PC-9 (cell line): ENCODE results near the gene ACER3. TPM values are rescaled to one million over a fixed set of nuclear protein-coding genes. Genes with fewer than 3 reads are reported as not detected.

Experiments used
- BruUV-seq: library from RNA; stranded (reverse); fragments of 400-500 nt; replicated peaks from 2 replicates; lab custom pipeline; 2021; lab: Mats Ljungman, UMichigan
- CTCF ChIA-PET: fragments of 300-600 bp; sonication (Branson Sonifier 250); formaldehyde crosslinking; loops from one replicate; lab custom pipeline; 2022; ENCODE audit warnings: antibody characterized with exemption; lab: Charles Lee
- POLR2A ChIA-PET: fragments of 300-600 bp; sonication (Branson Sonifier 250); formaldehyde crosslinking; loops from one replicate; lab custom pipeline; 2022; ENCODE audit warnings: antibody characterized with exemption; ENCODE audit not compliant: unreplicated experiment; lab: Charles Lee
- DNase-seq, 2 experiments: peaks; one replicate each; pipeline versions ENCODE4 v3.0.0 to v3.0.0-alpha.2; 2015 to 2022; ENCODE audit warnings: mixed read lengths in 1 of 2
- H2AFZ ChIP-seq: fragments of 200-600 bp; sonication (generic); 2 replicates; pipeline ENCODE4 v1.8.1; 2017; ENCODE audit warnings: antibody characterized with exemption
- H3F3A ChIP-seq: fragments of 200-600 bp; sonication (generic); 2 replicates; pipeline ENCODE4 v1.8.1; 2017; ENCODE audit warnings: antibody characterized with exemption, mild to moderate bottlenecking, low read depth; ENCODE audit not compliant: insufficient read depth
- H3K27ac ChIP-seq: fragments of 200-600 bp; sonication (generic); 2 replicates; pipeline ENCODE4 v1.6.1; 2016; ENCODE audit warnings: mixed run types
- H3K27me3 ChIP-seq: fragments of 200-600 bp; sonication (generic); 2 replicates; pipeline ENCODE4 v1.6.1; 2016; ENCODE audit warnings: low read depth, mixed run types; ENCODE audit not compliant: insufficient read depth
- H3K36me3 ChIP-seq: fragments of 200-600 bp; sonication (generic); 2 replicates; pipeline ENCODE4 v1.6.1; 2016; ENCODE audit warnings: low read depth, mixed run types
- H3K4me1 ChIP-seq: fragments of 200-600 bp; sonication (generic); replicated peaks from 2 replicates; pipeline ENCODE4 v1.6.1; 2016; ENCODE audit warnings: mixed run types; ENCODE audit not compliant: insufficient read depth
- H3K4me2 ChIP-seq: fragments of 200-600 bp; sonication (generic); 2 replicates; pipeline ENCODE4 v1.6.1; 2017; ENCODE audit warnings: mixed run types
- H3K4me3 ChIP-seq: fragments of 200-600 bp; sonication (generic); 2 replicates; pipeline ENCODE4 v1.6.1; 2016; ENCODE audit warnings: mixed run types
- H3K79me2 ChIP-seq: fragments of 200-600 bp; sonication (generic); 2 replicates; pipeline ENCODE4 v1.6.1; 2017; ENCODE audit warnings: low read depth, mixed run types
- H3K9me2 ChIP-seq: fragments of 200-600 bp; sonication (generic); 2 replicates; pipeline ENCODE4 v1.8.1; 2017; ENCODE audit warnings: mild to moderate bottlenecking; ENCODE audit not compliant: insufficient read depth
- H3K9me3 ChIP-seq: fragments of 200-600 bp; sonication (generic); 2 replicates; pipeline ENCODE4 v1.8.1; 2016; ENCODE audit warnings: low read depth; ENCODE audit not compliant: insufficient read depth
- H4K20me1 ChIP-seq: fragments of 200-600 bp; sonication (generic); 2 replicates; pipeline ENCODE4 v1.8.1; 2017; ENCODE audit not compliant: insufficient read depth
- CTCF ChIP-seq: fragments of 200-600 bp; sonication (generic); conservative IDR thresholded peaks from 2 replicates; pipeline ENCODE4 v1.6.1; 2017; ENCODE audit warnings: mixed run types, antibody characterized with exemption, mild to moderate bottlenecking, moderate library complexity
- EZH2 ChIP-seq: fragments of 200-600 bp; sonication (generic); IDR thresholded peaks from 2 replicates; pipeline ENCODE4 v1.8.0; 2017; ENCODE audit warnings: antibody characterized with exemption, low read depth
- intact Hi-C: fragments of 100-400 bp; cut with micrococcal nuclease; formaldehyde crosslinking; loops from one replicate; pipeline ENCODE4 v1.10.0; 2022; ENCODE audit not compliant: unreplicated experiment
- total RNA-seq: library from RNA; stranded (reverse); gene quantifications from 2 replicates; pipeline ENCODE4 v1.2.3, GENCODE V29; 2021

ACER3 gene
- total RNA-seq, 1 experiment from 2014 or later: 21.3 TPM

- peak; percentile 61 for TF ChIP-seq CTCF
- TF ChIP-seq EZH2: no peak
- no peaks in the 10 kb centered on the region for H4K20me1 ChIP-seq
- peaks cover 7% of the 10 kb centered on the region for H3K4me1 ChIP-seq
- ChIA-PET POLR2A (interaction anchor here (0.7 to 0.8 kb wide), 2 partner anchors 26 to 45 kb away, joined by 5 read pairs; no protein-coding TSS in a partner anchor), CTCF (interaction anchor here (0.6 to 2.4 kb wide), 6 partner anchors 9 to 33 kb away, joined by 3 to 37 read pairs (median 4); no protein-coding TSS in a partner anchor)
- 0 out of 2 replicates have a peak, but pooled peaks cover 3% of the 10 kb centered on the region for H3K9me3 ChIP-seq
- no peaks in the 10 kb centered on the region for H3K79me2 ChIP-seq
- BruUV-seq: no TSS peak
- 0 out of 2 replicates have a peak, but pooled peaks cover 3% of the 10 kb centered on the region for H3K27me3 ChIP-seq
- H3K4me2 ChIP-seq: no peak overlapping the region
- H3K9me2 ChIP-seq: no peaks in the 10 kb centered on the region
- H3F3A ChIP-seq: no peaks in the 10 kb centered on the region; the same call in 1 of the 2 replicates
- H3K4me3 ChIP-seq: no peak overlapping the region
- no peaks in the 10 kb centered on the region for H3K36me3 ChIP-seq
- DNase-seq: no peak
- intact Hi-C loops: no loop called here
- no peak overlapping the region for H3K27ac ChIP-seq
- no peak overlapping the region for H2AFZ ChIP-seq
Observed at GRCh38 chr11:77062924-77063323, 202.2 kb downstream of the ACER3 start.

- H3K9me2 ChIP-seq: no peaks in the 10 kb centered on the region
- TF ChIP-seq EZH2 (no peak), CTCF (no peak)
- H3K4me2 ChIP-seq: no peak overlapping the region
- no peaks in the 10 kb centered on the region for H3K36me3 ChIP-seq
- H3K4me1 ChIP-seq: peaks cover 7% of the 10 kb centered on the region
- CTCF ChIA-PET: interaction anchor here (1.0 to 2.4 kb wide), 3 partner anchors 10 to 27 kb away, joined by 4 to 37 read pairs (median 13); no protein-coding TSS in a partner anchor
- no TSS peak for BruUV-seq
- intact Hi-C loops: no loop called here
- no peak overlapping the region for H2AFZ ChIP-seq
- DNase-seq: no peak
- POLR2A ChIA-PET: interaction anchor here (0.7 to 0.8 kb wide), 2 partner anchors 26 to 45 kb away, joined by 5 read pairs; no protein-coding TSS in a partner anchor
- H3K79me2 ChIP-seq: no peaks in the 10 kb centered on the region
- H3K27ac ChIP-seq: no peak overlapping the region
- H3F3A ChIP-seq: no peaks in the 10 kb centered on the region; the same call in 1 of the 2 replicates
- no peaks in the 10 kb centered on the region for H4K20me1 ChIP-seq
- H3K4me3 ChIP-seq: no peak overlapping the region
- no peaks in the 10 kb centered on the region for H3K27me3 ChIP-seq
- H3K9me3 ChIP-seq: 0 out of 2 replicates have a peak, but pooled peaks cover 3% of the 10 kb centered on the region
Observed at GRCh38 chr11:77063407-77063806, 202.7 kb downstream of the ACER3 start.

DNA sequence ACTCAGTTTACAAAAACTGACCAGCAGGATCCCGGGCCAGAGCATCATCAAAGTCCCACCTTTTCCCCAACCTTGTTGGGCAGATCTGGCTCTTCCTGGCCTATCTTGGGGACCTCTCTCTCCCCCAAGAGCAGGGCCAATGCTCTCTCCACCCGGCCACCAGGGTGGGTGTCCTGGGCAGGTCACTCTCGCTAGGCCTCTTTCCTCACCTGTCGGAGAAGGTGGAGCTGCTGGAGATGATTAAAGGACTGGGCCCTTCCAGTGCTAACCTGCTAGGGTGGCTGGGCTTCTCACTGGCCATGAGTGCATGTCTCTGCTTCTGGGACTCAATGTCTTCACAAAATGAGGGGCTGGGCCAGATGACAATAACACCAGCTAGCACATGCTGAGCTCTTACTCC is 203.1 kb downstream of the ACER3 start:
- Histone ChIP-seq H3K79me2 (no peaks in the 10 kb centered on the region), H4K20me1 (no peaks in the 10 kb centered on the region), H3K4me1 (peaks cover 7% of the 10 kb centered on the region), H3K27me3 (no peaks in the 10 kb centered on the region), H3K27ac (no peak overlapping the region), H3K36me3 (no peaks in the 10 kb centered on the region), H3K9me2 (no peaks in the 10 kb centered on the region), H3K4me2 (no peak overlapping the region), H3F3A (no peaks in the 10 kb centered on the region; the same call in 1 of the 2 replicates), H2AFZ (no peak overlapping the region), H3K9me3 (0 out of 2 replicates have a peak, but pooled peaks cover 3% of the 10 kb centered on the region), H3K4me3 (no peak overlapping the region)
- BruUV-seq: no TSS peak
- TF ChIP-seq CTCF (no peak), EZH2 (no peak)
- DNase-seq: no peak
- POLR2A ChIA-PET: no interaction called here
- CTCF ChIA-PET: interaction anchor here (1.0 to 2.4 kb wide), 2 partner anchors 9 to 27 kb away, joined by 4 to 37 read pairs; no protein-coding TSS in a partner anchor
- intact Hi-C loops: no loop called here
